Thyroid gland (tissue), 4 donors: ENCODE measurements around the gene WDR86. TPM values are rescaled to one million over a fixed set of nuclear protein-coding genes. Genes with fewer than 3 reads are reported as not detected.
A peak's percentile ranks its signal among the peaks of the same experiment; 100 is the strongest.

Experiments used
- DNase-seq, 2 donors: peaks; one replicate each; pipeline ENCODE4 v3.0.0-alpha.2; 2019
- H3K27ac ChIP-seq, 3 donors: fragments of 200-600 bp; sonication (generic); 1 replicate in 2 of 3; 2 replicates in 1 of 3; pipeline ENCODE4 v1.5.1; 2016 to 2019; ENCODE audit warnings: mild to moderate bottlenecking in 1 of 3, moderate library complexity in 1 of 3
- H3K27me3 ChIP-seq: fragments of 200-600 bp; sonication (generic); one replicate; pipeline ENCODE4 v1.5.1; 2019
- H3K36me3 ChIP-seq, 2 donors: fragments of 200-600 bp; sonication (generic); one replicate each; pipeline ENCODE4 v1.5.1; 2016 to 2019
- H3K4me1 ChIP-seq, 2 donors: fragments of 200-600 bp; sonication (generic); one replicate each; pipeline ENCODE4 v1.5.1; 2017 to 2019
- H3K4me3 ChIP-seq, 3 donors: fragments of 200-600 bp; sonication (generic); replicated peaks in 1 of 3; 1 replicate in 2 of 3; 2 replicates in 1 of 3; pipeline ENCODE4 v1.5.1; 2016; ENCODE audit warnings: mild to moderate bottlenecking in 1 of 3
- H3K9me3 ChIP-seq: fragments of 200-600 bp; sonication (generic); one replicate; pipeline ENCODE4 v1.5.1; 2017
- CTCF ChIP-seq, 6 experiments: fragments of 200-600 bp in 3 of 6; fragments of 450-650 bp in 3 of 6; sonication (generic) in 3 of 6; IDR thresholded peaks; one replicate each; pipeline ENCODE4 v1.5.1; 2016 to 2019; ENCODE audit warnings: antibody characterized with exemption in 6 of 6, mild to moderate bottlenecking in 2 of 6, inconsistent platforms in 1 of 6, moderate library complexity in 1 of 6
- POLR2A ChIP-seq, 2 donors: fragments of 450-650 bp; IDR thresholded peaks; one replicate each; pipeline ENCODE4 v1.6.1; 2017; ENCODE audit warnings: antibody characterized with exemption in 2 of 2, mild to moderate bottlenecking in 2 of 2, moderate library complexity in 1 of 2
- WGBS, 2 donors: methylation state at CpG; one replicate each; pipeline ENCODE4 v1.1.5; 2017; 5-methylcytosine and 5-hydroxymethylcytosine counted together
- intact Hi-C: fragments of 100-400 bp; cut with DNase I; formaldehyde crosslinking; loops from one replicate; pipeline ENCODE4 v1.15.1; 2023
- total RNA-seq, 4 donors: library from RNA; depleted of rRNA; stranded (reverse); fragments of >200 nt; gene quantifications; one replicate each; pipeline ENCODE4 v1.2.3, GENCODE V29; 2016

Gene WDR86
- total RNA-seq, 4 donors from 2014 or later = 99.5 to 203 (median 142) TPM

- no peaks in the 10 kb centered on the region for H3K9me3 ChIP-seq
- intact Hi-C loops = no loop called here
- H3K27me3 ChIP-seq = no peaks in the 10 kb centered on the region
- 22 to 33% methylated on average over 11 of the region's 11 CpGs for WGBS, 2 donors
- H3K36me3 ChIP-seq = no peaks in the 10 kb centered on the region
- H3K4me1 ChIP-seq = peaks cover 0 to 12% of the 10 kb centered on the region in 2 donors
- DNase-seq = peak; percentile 62 to 64
- no peak for TF ChIP-seq CTCF (IDR thresholded peaks at IDR 0.05)
- peak overlapping the region; percentile 24 to 56 (median 41) for H3K27ac ChIP-seq
- no peak overlapping the region for H3K4me3 ChIP-seq
Measured at GRCh38 chr7:151416941-151417315, 7.1 kb upstream of the WDR86 start.

- TF ChIP-seq CTCF (IDR thresholded peaks at IDR 0.05) (no peak), POLR2A (IDR thresholded peaks at IDR 0.05) (no peak)
- intact Hi-C loops = no loop called here
- H3K4me1 ChIP-seq = peaks cover 0 to 17% of the 10 kb centered on the region in 2 donors
- no peaks in the 10 kb centered on the region for H3K36me3 ChIP-seq
- no peaks in the 10 kb centered on the region for H3K9me3 ChIP-seq
- H3K27me3 ChIP-seq = no peaks in the 10 kb centered on the region
- 79 to 84% methylated on average over 10 of the region's 10 CpGs for WGBS, 2 donors
- DNase-seq = no peak
- H3K27ac ChIP-seq = peak overlapping the region; percentile 24 to 56 (median 41)
- H3K4me3 ChIP-seq = no peak overlapping the region
Measured at GRCh38 chr7:151416112-151416940, 6.5 kb upstream of the WDR86 start.

- Histone ChIP-seq H3K4me3 (no peak overlapping the region), H3K27ac (no peak overlapping the region), H3K27me3 (no peaks in the 10 kb centered on the region), H3K9me3 (no peaks in the 10 kb centered on the region), H3K4me1 (peaks cover 3 to 24% of the 10 kb centered on the region in 2 donors), H3K36me3 (no peaks in the 10 kb centered on the region)
- intact Hi-C loops = no loop called here
- TF ChIP-seq CTCF (IDR thresholded peaks at IDR 0.05) = no peak
- no peak for TF ChIP-seq POLR2A (IDR thresholded peaks at IDR 0.05)
- WGBS, 2 donors = 84 to 85% methylated on average over 3 of the region's 3 CpGs
- no peak for DNase-seq
Measured at GRCh38 chr7:151415375-151416105, 5.7 kb upstream of the WDR86 start.

GRCh38 chr7:151413241-151413640 lies 3.4 kb upstream of the WDR86 start:
- DNase-seq = no peak
- no peaks in the 10 kb centered on the region for H3K27me3 ChIP-seq
- no peak overlapping the region for H3K27ac ChIP-seq
- no peaks in the 10 kb centered on the region for H3K36me3 ChIP-seq
- intact Hi-C loops = no loop called here
- no peak overlapping the region for H3K4me3 ChIP-seq
- no peaks in the 10 kb centered on the region for H3K9me3 ChIP-seq
- WGBS, 2 donors = 89 to 93% methylated on average over 4 of the region's 4 CpGs
- H3K4me1 ChIP-seq = peaks cover 7 to 31% of the 10 kb centered on the region in 2 donors
- TF ChIP-seq CTCF (IDR thresholded peaks at IDR 0.05) (no peak), POLR2A (IDR thresholded peaks at IDR 0.05) (no peak)

GRCh38 chr7:151412318-151412717 lies 2.5 kb upstream of the WDR86 start:
- Histone ChIP-seq H3K27me3 (no peaks in the 10 kb centered on the region), H3K9me3 (no peaks in the 10 kb centered on the region), H3K4me1 (peaks cover 8 to 37% of the 10 kb centered on the region in 2 donors), H3K27ac (no peak overlapping the region), H3K4me3 (no peak overlapping the region), H3K36me3 (no peaks in the 10 kb centered on the region)
- no peak for DNase-seq
- intact Hi-C loops = no loop called here
- 63 to 72% methylated on average over 4 of the region's 4 CpGs for WGBS, 2 donors
- TF ChIP-seq POLR2A (IDR thresholded peaks at IDR 0.05) (no peak), CTCF (IDR thresholded peaks at IDR 0.05) (no peak)
